ENCODE data around the gene CENPV.
"Not testable (repeated sequence)": the region's sequence is repeated elsewhere in the genome, so short reads cannot be mapped to it uniquely, and the experiment has no call there.

Gene CENPV

DNA sequence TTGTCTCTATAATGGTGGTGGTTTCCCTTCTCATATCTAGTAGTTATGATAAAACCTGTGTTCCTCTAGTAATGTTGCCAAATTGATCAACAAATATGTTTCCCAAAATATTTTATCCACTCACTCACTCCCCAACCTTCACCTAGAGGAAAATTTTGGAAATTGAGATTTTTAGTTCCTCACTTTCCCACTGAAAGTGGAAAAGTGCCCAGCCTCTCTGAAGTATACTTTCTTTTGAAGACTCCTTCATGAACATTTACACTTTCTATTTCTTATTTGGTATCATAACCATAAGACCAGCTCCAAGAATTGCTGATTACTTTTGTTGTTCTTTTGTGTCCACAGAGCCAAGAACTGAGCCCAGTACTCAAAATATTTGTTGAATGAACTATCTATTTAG, 5.1 kb upstream of the CENPV start:
- no peak for DNase-seq

DNA sequence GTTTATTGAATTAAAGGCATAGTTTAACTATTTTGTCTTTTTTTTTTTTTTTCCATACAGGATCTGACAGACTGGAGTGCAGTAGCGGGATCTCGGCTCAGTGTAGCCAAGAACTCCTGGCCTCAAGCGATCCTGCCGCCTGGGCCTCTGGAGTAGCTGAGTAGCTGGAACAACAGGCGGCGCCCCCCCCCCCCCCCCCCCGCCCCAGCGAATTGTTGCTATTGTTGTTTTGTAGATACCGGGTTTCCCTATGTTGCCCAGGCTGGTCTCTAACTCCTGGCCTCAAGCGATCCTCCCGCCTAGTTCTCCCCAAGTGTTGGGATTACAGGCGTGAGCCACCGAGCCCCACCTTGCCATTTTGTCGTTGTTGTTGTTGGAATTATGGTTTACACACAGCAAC, 1.3 kb upstream of the CENPV start:
- no peak for DNase-seq

DNA sequence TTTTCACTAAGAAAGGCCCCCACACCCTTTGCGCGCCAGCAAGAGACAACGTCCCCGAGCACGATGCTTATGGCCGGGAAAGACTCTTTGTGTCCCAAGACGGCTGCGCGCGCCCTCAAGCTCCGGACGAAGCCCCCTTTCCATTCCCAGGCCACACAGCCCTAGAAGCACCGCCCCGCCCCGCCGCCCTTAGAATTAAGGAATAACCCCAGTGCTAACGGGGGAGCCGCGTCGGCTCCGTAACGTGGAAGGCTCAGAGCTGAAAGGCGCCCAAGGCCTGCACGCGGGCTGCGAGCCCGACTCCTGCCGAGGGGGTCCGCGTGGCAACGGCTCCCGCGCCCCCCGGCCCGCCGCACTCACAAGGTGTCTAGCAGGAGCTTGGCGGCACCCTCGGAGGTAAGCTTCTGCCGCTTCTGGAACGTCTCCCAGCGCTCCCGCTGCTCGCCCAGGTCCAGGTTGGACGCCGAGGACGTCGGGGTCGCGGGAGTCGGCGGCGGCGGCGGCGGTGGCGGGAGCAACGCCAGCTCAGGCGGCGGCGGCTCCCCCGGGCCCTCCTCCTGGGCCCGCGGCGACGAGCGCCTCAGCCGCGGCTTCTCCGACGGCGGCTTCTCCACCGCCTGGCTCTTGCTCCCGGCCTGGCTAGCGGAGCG, 477 bp downstream of the CENPV start:
- DNase-seq, result peak; percentile 15

DNA sequence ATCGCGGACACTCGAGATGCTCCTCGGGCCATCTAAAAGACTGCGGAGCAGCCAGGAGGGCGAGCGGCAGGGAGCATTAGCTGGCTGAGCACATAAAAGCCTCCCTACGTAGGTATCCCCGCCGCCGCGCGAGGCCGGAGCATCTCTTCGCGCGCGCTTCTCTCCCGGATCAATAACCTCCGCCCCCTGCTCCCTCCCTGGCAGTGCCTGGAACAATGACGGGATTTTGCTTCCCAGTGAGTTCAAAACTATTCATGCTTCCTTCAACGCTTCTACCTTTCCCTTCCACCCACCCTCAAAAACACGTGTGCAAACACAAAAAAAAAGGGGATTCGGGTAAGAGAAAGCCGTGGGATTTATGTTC, 984 bp downstream of the CENPV start:
- DNase-seq, result no peak

GRCh38 chr17:16351831-16352230, 1.4 kb downstream of the CENPV start:
- DNase-seq, result no peak

DNA sequence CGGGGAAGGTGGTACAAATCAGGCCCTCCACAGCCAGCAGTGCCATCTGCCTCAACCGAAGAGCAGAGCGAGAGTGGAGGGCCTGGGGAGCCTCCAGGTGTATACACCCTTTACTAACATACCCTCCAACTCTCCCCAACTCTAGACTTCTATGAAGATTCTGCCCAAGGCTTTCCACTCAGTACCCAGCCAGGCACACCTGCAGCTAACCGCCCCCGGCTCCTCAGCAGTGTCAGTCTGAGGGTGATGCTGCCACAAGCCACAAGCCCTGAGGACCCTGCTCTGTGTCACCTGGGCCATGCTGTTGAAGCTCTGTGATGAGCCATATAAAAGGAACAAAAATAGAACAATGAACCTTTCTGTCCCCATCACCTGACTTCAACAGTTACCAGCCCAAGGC, 3.8 kb downstream of the CENPV start:
- DNase-seq, result no peak

DNA sequence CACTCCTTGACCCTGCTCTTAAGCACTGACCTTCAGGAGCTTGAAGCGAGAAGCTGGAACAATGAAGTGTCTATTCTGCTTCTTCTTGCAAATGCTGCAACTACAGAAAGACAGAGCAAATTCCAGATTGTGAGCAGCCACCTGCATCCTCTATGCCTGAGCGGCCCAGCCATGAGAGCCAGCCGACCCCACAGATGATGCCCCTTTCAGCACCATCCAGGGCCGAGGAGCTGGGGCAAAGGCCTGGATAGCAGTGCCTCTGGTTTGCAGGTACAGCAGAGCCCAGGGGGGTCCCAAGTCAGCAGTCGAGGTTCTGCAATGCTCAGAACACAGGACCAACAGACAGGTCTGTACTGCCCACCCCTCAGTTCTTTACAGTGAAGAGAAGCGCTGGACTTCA, 4.7 kb downstream of the CENPV start:
- DNase-seq, result no peak

- DNase-seq, result no peak
These were observed 6.5 kb downstream of the CENPV start for GRCh38 chr17:16346721-16347271.

DNA sequence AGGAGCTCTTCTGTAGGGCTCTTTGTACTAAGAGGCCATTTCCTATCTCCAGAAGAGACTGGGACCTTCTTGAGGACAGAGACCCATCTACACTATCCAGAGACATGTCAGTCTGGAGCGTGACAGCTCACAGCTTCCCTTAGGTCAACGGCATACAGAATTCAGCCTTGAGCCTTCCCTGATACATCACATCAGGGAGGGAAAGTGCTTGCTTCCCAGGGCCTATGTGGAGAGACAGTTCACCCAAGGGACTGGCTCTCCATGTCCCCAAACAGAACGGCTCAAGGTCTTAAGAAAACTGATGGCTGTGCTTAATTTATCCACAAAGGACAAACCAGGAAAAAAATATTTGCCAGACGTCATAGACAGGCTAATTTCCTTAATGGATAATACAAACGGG, 7.7 kb downstream of the CENPV start:
- DNase-seq, result no peak

DNA sequence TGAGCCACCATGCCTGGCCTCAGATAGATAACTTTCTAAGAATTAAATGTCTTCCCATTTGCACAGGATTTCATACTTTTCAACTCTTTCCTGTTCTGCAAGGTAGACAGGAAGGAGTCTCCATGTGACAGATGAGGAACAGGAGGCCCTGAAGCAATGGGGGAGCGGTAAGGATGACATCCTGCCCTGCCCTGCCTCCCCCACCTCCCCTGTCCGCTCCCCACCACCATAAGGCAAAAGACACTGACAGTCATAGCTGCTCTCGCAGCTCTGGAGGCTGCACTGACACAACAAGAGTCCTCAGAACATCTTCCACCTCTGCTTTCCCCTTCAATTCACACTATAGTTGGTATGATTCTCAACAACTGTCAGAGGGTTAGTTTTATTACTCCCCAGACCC, 9.7 kb downstream of the CENPV start:
- DNase-seq, result no peak

- DNase-seq, result no peak
These were observed 10.3 kb downstream of the CENPV start for GRCh38 chr17:16342979-16343378.

GRCh38 chr17:16339959-16340358, 13.3 kb downstream of the CENPV start:
- DNase-seq, result no peak

- no peak for DNase-seq
These were observed 13.9 kb downstream of the CENPV start for GRCh38 chr17:16339402-16339801.

DNA sequence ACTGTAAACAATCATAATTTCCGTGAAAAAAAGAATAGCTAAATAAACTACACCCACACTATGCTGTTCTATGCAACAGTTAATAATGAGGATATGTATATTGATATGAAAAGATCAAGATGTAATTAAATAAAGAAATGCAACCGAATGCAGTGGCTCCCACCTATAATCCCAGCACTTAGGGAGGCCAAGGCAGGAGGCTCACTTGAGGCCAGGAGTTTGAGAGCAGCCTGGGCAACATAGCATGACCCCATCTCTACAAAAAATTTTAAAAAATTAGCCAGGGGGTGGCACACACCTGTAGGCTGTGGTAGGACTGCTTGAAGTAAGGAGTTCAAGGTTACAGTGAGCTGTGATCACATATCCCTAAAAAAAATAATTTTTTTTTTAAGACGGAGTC, 14.9 kb downstream of the CENPV start:
- DNase-seq, result no peak

DNA sequence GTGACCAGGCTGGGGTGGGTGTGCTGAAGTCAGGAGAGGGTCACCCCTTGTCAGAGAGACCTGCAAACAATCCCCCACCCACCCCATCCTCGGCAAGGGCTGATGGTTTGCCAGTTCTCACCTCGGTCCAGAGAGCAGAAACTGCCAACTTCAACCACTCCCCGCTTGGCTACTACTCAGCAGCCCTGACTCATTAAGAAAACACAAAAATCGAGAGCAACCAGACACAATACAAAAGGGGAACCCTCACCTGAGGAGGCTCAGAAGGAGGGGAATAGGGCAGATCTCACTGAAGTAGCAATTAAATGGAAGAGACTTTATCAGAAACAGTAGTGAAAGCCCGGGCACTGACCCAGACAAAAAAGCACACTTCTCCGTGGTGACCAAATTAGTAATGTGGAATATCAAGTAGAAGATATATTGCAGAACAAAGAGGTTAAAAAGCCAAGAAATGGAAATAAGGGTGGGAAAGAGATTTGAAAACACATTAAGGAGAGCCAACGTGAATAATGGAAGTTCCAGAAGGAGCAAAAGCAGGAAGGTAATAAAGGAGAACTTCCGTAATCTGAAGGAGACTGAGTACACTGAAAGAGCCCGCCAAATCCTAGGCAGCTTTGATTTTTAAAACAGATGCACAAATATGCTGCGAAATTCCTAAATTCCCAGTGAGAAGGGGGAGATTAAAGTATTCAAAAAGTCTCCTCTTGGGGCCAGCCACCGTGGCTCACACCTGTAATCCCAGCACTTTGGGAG, 23.6 kb downstream of the CENPV start:
- DNase-seq, result no peak

DNA sequence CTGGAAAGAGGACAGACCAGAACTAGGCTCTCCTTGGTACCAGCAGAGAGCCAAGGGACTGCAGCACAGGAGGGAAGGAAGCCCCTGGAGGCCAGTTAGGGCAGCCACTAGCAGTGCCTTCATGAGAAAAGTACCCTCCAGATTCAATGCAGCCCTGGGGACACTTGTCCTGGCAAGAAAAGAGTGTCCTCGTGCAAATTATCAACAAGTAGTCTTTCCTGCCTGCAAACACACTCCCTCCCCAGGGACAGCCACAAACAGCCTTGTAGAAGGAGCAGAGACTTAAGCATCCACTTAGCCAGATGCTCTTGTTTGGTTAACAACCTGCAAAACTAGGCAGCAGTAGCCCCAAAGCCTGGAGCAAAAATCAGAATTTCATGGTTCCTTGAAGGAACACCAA, 24.3 kb downstream of the CENPV start:
- DNase-seq, result no peak

- DNase-seq, result no peak
These were observed 26.3 kb downstream of the CENPV start for GRCh38 chr17:16327018-16327417.

GRCh38 chr17:16325964-16326363, 27.3 kb downstream of the CENPV start:
- DNase-seq, result no peak

DNA sequence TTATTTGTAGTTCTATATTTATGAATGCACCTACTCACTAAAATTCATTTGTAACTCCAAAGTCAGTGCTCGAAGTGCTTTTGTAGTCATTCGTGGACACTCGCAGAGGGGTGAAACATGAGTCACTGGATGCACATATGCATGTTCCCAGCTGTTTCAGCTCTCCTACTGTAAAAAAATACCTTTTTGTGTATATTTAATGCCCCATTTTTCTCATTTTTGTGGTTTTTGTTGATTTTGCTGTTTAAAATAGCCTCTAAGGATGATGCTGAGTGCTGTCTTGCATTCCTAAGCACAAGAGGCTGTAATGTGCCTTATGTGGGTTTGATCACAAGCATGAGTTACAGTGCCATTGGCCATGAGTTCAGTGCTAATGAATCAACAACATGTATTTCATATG, 30.6 kb downstream of the CENPV start:
- no peak for DNase-seq

DNA sequence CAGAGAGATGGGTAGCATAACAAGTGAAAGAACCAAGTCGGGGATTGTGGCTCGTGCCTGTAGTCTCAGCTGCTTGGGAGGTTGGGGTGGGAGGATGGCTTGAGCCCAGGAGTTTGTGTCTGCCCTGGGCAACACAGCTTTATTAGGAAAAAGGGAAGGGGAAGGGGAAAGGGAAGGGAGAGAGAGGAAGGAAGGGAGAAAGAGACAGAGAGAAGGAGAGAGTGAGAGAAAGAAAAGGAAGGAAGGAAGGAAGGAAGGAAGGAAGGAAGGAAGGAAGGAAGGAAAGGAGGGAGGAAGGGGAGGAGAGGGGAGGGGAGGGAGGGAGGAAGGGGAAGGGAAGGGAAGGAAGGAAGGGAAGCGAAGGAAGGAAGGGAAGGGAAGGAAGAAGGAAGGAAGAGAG, 33.3 kb downstream of the CENPV start:
- DNase-seq, result no peak

- DNase-seq, result no peak
These were observed 38.4 kb downstream of the CENPV start for GRCh38 chr17:16314859-16315258.

DNA sequence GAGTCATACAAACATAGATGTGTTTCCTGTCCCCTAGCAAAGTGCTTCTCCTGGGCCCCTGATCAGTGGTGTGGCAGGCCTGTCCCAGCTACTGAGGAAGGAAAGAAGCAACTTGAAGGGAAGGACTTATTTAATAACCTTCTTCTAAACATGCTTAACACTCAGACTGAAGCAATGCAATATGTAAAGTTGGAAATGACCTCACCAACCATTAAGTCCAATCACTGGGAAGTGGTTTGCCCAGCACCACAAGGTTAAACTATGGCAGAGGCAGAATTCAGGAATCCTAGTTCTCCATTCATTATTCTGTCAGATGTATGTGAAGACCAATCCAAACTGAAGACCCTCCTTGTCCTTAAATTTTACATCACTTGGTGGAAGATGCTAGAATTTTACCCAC, 39.1 kb downstream of the CENPV start:
- no peak for DNase-seq

DNA sequence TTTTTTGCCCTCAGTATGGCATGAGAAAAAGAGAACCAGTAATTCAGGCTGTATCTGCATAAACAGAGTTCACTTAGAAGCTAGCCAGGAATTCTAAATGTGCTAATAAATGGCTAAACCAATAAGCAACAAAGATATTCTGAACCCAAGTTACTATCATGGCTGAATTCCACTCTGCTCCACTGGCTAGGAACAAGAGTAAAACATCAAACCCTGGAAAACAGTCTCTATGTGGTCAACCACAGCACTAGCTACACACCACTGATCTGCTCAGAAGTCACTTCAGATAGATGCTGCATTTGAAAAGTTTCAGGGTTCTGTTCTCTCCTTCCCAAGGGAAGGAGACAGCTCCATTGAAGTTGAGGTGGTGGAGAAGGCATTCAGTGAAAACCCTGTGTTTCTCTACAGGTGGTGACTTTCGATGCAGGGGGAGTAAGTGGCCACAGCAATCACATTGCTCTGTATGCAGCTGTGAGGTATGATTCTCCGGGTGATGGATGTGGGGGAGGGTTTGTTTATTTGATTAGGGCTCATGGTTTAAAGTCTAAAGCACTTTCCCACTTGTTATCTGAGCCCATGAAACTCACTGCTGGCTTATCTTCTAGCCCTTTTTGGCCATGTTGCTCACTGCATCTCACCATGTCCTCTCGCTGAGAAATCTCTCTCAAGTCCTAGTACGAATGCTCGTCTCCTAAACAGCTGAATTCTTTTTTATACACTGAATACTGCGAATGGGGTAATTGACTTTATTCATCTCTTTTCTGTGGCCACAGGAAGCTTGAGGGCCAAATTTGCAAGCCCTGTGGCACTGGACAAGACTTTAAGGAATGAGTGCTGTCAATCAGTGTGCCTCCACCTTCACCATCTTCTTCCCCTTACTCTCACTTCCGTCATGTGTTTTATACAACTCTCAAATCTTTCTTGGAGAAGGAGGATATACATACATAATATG, 39.9 kb downstream of the CENPV start:
- no peak for DNase-seq

- DNase-seq, result not testable (repeated sequence)
These were observed 41.2 kb downstream of the CENPV start for GRCh38 chr17:16312061-16312460.
